Measurements from ENCODE around the gene UCP3.

UCP3 gene

DNA sequence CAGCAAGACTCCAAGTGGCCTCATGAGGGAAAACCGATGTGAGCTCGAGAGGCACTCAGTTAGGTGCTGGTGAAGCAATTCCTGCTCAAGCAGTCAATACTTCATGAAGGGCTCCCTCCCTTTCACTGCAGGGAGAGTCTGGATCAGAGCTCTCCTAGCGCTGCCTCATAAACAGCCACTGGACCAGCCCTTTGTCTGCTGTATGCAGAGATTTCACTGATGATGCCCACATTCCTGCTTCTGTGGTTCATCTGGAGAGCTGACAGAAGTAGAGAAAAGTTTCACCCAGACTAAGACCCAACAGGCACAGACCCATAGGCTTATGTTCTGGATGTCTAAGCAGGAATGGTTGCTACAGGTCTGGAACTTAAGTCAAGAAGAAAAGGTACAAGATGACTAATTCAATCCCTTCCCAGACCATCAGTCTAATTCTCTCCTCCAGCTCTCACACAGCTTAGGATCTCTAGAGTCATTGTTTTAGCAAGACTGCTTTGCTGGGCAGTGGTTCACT is 30.3 kb downstream of the UCP3 start:
- DNase-seq (ENCODE audit: low read depth in 2 of 2), result no peak

DNA sequence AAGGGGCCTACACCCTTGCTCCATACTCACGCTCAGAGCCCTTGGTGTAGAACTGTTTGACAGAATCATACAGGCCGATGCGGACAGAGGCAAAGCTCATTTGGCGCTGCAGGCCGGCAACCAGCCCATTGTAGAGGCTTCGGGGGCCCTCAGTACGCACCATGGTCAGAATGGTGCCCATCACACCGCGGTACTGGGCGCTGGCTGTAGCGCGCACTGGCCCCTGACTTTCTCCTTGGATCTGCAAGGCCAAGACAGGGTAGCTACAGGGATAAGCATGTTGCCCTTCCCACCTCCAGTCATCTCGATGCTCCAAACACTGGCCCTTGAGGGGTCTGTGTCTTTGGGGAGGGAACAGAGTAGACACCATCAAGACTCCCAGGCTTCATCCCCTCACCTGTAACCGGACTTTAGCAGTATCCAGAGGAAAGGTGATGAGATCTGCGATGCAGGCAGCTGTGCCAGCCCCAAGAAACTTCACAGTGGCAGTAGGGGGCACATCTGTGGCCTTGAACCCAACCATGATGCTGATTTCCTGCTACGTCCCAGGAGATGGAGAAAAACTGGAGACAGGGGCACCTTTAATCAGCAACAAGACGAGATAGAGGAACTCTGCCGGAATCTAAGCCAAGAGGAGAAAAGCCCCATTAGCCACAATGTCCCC is 30.9 kb downstream of the UCP3 start:
- no peak for DNase-seq (ENCODE audit: low read depth in 2 of 2)

GRCh38 chr11:73976451-73977151 is 32.3 kb downstream of the UCP3 start:
- DNase-seq (ENCODE audit: low read depth in 2 of 2), result no peak

GRCh38 chr11:73975479-73975757 is 33.5 kb downstream of the UCP3 start:
- no peak for DNase-seq (ENCODE audit: low read depth in 2 of 2)

- DNase-seq (ENCODE audit: low read depth in 2 of 2), result no peak
Observed at GRCh38 chr11:73974604-73975478, 34.0 kb downstream of the UCP3 start.

DNA sequence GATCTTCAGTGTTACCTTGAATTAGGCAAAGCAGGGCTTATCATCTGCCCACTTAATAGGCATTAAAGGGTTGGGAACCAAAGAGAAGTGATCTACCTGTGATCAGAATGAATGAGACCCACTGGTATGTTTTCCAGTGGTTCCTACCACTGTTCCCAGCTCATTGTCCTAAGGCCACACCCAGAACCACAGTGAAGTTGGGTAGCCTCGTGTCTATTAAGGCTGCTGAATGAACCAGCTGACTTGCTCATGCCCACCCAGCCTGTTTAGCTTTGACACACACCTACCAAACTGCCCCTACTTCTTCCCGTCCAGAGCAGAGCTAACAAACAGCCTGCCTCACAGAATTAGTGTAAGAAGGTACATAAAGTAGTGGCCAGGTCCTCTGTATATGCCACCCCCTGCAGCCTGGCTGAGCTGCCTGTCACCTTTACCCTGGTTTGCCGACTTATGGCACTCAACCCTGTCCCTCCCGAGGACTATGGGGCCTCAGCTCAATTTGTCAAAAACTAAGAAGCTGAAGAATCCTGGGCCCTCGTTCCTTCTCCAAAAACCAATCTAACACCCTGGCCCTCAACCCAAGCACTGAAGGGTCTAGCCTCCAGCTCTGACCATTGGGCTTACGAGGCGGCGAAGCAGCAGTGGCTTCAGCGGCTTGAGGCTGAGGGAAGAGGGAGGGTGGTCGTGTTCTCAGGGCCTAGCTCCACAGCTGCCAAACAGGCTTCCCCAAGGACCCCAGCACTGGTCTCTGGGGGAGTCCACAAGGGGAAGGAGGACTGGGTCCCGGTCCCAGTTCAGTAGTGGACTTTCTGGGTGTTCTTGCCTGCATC is 36.0 kb downstream of the UCP3 start:
- no peak for DNase-seq (ENCODE audit: low read depth in 2 of 2)

- DNase-seq (ENCODE audit: low read depth in 2 of 2), result no peak
Observed at GRCh38 chr11:73972187-73972586, 36.7 kb downstream of the UCP3 start.

GRCh38 chr11:73971175-73971719 is 37.6 kb downstream of the UCP3 start:
- no peak for DNase-seq (ENCODE audit: low read depth in 2 of 2)

DNA sequence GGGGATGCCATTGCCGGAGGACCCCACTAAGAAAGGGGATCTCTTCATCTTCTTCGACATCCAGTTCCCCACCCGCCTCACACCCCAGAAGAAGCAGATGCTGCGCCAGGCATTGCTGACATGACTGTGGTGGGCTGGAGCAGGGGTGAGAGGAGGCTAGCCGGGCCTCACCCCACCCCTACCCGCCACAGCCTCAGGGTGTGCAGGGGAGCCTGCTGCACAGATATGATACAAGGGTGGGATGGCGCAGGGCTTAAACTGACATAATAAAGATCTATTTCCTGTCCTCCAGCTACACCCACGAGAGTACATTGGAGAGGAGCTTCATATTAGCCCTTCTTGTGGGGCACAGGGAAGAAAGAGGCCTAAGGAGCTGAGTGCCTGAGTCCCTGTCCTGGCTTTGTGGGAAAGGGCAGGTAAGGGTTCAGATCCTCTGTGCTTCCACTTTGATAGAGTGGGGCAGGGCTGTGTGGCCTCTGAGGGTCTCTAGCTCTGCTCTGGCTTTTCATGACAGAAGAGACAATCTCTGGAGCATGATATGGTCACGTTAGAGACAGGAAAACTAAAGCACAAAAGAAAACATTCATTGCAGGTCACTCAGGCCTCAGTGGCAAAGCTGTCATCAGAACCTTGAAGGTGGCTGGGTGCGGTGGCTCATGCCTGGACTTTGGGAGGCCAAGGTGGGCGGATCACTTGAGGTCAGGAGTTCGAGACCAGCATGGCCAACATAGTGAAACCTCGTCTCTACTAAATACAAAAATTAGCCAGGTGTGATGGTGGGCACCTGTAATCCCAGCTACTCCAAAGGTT is 38.7 kb downstream of the UCP3 start:
- DNase-seq (ENCODE audit: low read depth in 2 of 2), result no peak

DNA sequence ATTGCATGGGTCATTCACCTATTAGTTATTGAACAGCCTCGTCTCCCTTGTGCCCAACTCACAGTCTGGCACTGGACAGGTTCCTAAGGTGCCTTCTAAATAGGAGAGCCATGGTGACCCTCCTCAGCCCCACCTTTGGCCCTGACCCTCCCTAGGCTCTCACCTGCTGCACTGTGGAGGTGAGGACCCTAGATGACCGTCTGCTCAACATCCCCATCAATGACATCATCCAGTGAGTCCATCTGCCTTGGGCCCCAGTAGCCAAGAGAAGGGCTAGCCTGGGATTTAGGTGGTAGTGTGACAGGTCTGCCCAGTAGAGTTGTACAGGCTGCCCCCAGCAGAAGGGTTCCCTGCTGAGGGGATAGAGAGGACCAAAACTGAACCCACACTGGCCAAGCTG is 39.8 kb downstream of the UCP3 start:
- no peak for DNase-seq (ENCODE audit: low read depth in 2 of 2)

GRCh38 chr11:73968356-73968966 is 40.4 kb downstream of the UCP3 start:
- DNase-seq (ENCODE audit: low read depth in 2 of 2), result no peak

DNA sequence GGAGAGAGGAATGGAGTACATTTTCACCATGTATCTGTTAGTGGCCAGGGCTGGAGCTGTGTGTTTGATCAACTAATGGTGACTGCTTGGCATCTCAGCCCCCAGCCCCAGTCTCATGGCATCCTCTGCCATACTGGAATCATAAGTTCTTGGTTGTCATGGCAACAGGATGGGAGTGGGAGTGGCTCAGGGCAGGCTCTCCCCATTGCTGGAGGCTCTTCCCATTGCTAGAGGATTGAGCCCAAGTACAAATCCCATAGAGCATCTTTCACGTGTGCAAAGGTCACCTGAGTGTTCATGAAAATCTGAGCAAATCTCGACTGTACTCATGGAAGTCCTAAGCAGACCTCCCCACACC is 43.1 kb downstream of the UCP3 start:
- no peak for DNase-seq (ENCODE audit: low read depth in 2 of 2)

GRCh38 chr11:73965076-73965763 is 43.7 kb downstream of the UCP3 start:
- DNase-seq (ENCODE audit: low read depth in 2 of 2), result no peak

DNA sequence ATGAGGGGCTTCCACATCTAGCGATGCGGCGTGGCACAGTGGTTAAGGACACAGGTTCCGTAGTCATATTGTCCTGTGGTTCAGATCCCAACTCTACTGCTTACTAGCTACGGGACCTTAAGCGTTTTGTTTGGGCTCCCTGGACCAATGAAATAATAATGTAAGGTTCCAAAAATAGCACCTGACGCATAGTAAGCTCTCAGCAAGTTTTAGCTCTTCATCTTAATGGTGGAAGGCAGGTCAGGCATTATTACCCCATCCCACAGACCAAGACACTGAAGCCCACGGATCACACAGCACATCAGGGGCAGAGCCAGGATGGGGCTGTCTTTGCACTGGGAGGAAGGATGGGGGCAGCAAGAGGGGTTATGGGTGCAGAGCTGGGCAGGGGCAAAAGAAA is 45.0 kb downstream of the UCP3 start:
- no peak for DNase-seq (ENCODE audit: low read depth in 2 of 2)

DNA sequence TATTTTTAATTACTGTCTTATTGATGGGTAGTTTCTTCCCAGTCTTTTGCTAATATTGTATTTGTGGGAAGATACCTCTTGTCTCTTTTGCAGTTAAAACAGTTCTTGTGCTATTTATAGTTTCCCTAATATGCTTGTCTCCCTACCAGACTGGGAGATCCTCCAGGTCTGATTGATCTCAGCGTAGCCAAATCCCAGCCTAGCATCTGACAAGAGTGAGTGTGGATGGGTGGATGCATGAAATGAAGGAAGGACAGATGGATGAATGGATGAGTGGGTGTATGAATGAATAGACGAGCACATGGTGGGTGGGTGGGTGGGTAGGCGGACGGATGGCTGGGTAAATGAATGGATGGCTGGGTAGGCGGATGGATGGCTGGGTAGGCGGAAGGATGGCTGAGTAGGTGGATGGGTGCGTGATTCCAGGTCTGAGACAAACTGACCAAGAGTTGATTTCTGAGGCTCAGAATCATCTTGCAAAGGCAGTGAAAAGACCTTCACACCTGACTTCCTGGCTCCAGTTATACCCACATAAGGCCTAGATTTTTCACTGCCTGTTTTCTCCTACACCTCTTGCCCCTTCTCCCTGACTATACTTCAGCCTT is 46.7 kb downstream of the UCP3 start:
- DNase-seq (ENCODE audit: low read depth in 2 of 2), result no peak

DNA sequence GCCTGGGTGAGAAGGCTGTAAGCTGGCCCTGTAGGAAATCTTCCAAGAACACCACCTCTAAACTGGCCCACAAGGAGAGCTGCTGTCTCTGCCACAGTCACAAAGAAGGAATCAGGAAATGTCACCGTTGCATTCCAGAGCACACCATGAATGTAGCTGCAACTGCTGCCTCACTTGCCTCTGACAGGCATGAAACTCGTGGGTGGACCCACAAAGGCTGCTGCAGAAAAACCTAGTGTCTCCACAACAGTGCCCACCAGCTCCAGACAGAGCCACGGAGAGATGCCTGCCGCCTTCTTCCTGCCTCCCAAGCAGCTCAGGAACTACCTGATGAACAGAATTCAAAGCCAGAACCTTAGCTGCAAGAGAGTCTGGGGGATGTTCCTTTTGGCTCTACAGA is 47.6 kb downstream of the UCP3 start:
- DNase-seq (ENCODE audit: low read depth in 2 of 2), result no peak

DNA sequence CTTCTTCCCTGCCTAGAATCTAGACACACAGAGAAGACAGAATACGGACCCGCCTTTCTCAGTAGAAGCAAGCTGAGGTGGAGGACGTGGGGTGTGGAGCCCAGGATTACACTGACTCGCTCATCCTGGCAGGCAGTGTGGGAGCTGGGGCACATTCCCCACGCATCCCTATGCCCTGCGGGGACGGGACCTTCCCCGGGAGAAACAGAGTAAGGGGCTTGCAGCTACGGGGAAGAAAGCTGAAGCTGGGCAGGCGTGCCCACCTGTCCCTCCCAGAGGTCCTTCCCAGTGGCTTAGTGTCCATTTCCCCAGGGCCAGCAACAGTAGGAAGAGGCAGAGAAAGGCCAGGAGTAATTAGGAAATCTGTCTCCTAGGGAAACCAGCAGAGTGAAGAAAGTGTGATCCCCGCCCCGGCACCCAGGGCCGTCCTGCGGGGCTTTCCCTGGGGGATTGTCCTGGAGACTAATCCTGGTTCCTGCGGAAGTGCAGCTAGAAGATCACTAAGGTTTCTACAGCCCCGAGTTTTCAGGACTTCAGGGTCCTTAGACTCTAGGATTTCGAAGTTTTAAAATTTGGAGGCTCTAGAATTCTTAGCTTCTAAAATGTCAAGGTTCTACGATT is 50.3 kb downstream of the UCP3 start:
- no peak for DNase-seq (ENCODE audit: low read depth in 2 of 2)

GRCh38 chr11:73957654-73958361 is 51.1 kb downstream of the UCP3 start:
- no peak for DNase-seq (ENCODE audit: low read depth in 2 of 2)

Data from fibroblast of skin of left biceps (primary cell).